ENCODE results near the gene TP53.

TP53 gene
- 42.0 to 48.9 reads per million in 2 donors for total RNA-seq

DNA sequence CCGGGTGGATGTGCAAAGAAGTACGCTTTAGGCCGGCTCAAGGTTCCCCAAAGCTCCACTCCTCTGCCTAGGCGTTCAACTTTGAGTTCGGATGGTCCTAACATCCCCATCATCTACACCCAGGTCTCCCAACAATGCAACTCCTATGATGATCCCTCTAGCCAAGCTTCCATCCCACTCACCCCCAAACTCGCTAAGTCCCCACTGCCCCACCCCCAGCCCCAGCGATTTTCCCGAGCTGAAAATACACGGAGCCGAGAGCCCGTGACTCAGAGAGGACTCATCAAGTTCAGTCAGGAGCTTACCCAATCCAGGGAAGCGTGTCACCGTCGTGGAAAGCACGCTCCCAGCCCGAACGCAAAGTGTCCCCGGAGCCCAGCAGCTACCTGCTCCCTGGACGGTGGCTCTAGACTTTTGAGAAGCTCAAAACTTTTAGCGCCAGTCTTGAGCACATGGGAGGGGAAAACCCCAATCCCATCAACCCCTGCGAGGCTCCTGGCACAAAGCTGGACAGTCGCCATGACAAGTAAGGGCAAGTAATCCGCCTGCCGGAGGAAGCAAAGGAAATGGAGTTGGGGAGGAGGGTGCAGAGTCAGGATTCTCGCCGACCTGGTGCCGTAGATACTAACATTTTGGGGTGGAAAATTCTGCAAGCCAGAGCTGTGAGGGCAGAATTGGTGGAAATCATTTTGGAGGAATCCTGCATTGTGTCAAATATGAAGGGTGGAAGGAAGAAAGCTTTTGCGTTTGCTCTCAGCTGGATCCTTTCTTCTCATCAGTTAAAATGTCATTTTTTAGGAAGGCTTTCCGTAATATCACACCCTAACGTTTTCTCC lies at the start of gene TP53:
Gene TP53, minus strand, starts transcription at position 419 of the 836 bp plus-strand sequence. CDS start 10,896 bp downstream, outside the sequence.
- no peak for DNase-seq

DNA sequence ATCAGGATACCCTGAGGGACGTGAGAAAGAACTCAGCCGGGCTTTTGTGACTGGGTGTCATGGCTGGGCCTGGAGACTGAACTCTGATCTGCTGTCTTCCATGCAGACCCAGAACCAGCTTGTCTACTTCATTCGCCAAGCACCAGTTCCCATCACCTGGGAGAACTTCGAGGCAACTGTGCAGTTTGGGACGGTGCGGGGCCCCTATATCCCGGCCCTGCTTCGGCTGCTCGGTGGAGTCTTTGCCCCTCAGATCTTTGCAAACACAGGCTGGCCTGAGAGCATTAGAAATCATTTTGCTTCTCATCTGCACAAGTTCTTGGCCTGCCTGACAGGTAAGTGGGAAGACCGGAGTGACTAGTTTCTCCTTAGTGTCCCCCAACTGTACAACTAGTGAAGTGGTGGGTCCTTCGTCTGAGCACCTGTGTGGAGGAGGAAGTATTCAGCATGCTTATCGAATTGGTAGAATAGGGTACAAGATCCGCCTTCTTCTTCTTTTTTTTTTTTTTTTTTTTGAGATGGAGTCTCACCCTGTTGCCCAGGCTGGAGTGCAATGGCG lies 45.8 kb upstream of the TP53 start:
- no peak for DNase-seq

DNA sequence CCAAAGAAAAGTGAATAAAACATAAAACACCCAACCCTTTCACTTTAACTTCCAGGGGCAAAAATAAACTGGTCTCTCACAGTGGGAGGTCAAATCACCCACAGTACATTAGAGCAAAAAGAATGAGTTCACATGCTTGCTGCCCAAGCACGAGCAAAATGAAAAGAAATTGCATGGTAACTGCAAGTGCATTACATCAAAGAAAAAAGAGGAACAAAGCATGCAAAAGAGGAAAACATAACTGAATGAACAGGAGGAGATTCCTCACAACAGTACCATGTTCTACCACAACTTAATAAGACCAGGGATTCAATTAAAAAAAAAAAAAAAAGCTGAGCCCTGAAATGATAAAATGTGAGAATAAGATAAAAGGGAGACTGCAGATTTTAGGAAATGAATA lies 42.5 kb upstream of the TP53 start:
- no peak for DNase-seq

DNA sequence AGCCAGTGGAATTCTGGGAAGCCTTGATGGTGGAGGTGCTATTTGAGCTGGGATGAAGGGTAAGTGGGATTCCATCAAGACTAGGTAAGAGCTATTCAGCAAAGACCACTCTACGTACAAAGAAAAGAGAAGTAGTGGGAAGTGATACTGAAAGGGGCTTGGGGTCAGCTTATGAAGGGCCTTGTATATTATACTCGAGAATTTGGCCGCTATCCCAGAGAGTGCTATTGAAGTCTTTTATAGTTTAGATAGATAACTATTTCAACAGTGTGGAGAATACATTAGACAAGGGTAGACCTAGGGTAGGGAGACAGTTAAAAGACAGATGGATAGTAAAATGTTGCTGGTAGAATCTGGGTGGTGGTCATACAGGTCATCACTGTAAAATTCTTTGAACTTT lies 40.6 kb upstream of the TP53 start:
- no peak for DNase-seq

DNA sequence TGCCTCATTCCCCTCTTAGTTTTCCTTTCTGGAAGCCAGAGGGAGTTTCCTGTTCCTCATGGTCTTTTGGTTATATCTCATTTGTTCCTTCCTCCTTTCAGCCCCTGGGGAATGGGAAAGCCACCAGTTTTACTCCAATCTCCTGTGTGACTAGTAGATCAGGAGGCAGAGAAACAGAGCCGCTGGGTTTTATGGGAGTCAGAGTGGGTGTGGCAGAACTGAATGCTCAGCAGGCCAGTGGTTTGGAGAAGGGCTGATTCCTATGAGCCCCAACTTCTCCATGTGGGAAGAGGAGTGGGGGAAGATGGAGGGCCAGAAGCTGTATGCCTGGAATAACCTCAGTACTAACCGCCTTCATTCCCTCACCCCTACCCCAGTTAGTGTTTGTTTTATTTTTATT lies 34.3 kb upstream of the TP53 start:
- no peak for DNase-seq

DNA sequence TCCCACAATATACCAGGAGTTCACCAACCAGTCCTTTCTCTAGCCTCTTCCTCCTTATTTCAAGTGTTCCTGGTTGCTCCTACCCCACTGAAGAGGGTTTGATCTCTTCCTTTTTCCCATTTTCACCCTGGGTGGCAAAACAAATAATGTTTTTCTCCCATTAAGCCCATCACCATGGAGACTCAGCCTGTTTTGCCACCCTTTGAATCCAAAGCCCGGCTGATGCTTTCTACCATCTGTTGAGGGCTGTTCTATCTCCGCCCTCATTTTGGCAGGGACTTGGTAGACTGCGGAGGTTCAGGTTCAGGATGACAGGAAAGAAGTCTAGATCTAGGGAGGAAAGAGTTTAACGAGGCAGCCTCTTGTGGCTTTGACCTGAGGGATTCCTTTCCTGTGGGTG lies 32.8 kb upstream of the TP53 start:
- no peak for DNase-seq

DNA sequence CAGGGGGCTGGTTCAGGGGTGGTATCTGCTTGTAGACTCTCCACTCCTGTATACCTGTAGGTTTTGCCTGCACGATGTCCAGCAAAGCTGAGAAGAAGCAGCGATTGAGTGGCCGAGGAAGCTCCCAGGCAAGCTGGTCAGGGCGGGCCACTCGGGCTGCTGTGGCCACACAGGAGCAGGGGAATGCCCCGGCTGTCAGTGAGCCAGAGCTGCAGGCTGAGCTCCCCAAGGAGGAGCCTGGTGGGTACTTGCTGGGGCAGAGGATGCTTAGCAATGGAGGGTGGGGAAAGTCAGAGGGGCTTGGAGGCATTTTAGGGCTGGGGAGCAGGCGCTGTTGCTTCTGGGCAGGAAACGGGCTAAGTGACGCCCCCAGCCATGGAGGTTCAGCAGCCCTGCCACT lies 32.4 kb upstream of the TP53 start:
- DNase-seq, result no peak

DNA sequence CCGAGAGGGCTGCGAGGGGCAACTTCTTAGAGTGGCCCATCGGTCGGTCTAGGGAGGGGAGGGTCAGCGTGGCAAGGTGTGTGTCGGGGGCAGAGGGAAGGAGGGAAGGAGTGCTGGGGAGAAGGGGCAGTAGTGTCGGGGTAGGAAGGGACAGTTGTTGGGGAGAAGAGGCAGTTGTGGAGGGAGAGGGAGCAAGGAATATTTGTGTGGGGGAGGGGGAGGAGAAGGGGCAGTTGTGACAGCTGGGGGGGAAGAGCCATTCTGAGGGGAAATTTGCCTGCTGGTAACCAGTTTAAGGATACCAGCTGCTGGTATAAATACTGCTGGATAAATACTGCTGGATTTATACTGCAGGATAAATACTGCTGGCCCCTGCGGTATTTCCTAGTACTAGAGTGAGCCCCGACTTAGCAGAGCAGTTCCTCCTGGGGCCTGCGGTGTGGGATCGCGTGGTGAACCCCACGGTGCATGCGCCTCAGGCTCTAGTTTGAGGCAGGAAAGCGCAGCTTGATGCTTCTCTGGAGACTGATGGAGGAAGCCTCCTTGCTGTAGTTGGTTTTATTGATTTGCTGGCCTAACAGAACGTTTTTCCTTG lies 30.6 kb upstream of the TP53 start:
- no peak for DNase-seq

DNA sequence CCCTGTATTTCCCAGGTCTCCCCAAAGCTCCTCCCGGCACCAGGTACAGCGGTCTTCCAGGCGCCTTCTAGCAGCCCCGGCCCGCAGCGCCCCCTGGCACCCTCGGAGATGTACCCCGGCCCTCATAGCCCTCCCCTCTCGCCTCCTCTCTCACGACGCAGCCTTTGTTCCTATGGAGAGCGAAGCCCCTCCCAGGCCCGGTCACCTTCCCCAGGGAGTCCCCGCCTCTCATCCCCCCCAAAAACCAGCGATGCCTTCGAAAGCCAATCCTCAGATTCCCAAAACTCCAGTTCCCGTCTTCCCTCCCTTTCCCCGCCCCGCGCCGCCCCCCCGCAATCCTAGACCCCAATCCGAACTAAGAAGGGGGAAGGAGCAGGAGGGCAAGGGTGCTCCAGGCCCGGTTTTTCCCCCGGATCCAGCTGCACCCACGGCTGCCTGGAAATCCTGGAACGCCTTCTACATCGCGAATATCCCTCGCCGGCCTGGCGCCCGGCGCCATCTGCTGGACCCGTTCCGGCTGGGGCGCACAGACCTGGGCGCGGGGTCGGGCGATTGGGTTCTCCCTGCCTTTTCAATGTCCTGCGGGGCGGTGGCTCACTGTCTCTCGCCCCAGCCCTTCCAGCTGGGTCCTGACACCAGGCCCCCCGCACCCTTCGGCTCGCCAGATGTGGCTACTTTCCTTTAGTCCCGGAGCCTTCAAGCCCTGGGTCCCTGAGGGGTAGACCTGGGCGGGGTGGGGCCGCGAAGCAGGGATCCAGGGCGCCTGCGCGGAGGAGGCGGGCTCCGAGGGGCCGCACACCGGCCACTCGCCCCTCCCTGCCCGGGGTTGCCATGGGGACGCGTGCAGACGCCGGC lies 29.8 kb upstream of the TP53 start, which contains the start of gene DNAH2:
Gene DNAH2, plus strand, starts transcription at position 844 of the 855 bp plus-strand sequence. CDS start 1,991 bp downstream, outside the sequence.
- no peak for DNase-seq

DNA sequence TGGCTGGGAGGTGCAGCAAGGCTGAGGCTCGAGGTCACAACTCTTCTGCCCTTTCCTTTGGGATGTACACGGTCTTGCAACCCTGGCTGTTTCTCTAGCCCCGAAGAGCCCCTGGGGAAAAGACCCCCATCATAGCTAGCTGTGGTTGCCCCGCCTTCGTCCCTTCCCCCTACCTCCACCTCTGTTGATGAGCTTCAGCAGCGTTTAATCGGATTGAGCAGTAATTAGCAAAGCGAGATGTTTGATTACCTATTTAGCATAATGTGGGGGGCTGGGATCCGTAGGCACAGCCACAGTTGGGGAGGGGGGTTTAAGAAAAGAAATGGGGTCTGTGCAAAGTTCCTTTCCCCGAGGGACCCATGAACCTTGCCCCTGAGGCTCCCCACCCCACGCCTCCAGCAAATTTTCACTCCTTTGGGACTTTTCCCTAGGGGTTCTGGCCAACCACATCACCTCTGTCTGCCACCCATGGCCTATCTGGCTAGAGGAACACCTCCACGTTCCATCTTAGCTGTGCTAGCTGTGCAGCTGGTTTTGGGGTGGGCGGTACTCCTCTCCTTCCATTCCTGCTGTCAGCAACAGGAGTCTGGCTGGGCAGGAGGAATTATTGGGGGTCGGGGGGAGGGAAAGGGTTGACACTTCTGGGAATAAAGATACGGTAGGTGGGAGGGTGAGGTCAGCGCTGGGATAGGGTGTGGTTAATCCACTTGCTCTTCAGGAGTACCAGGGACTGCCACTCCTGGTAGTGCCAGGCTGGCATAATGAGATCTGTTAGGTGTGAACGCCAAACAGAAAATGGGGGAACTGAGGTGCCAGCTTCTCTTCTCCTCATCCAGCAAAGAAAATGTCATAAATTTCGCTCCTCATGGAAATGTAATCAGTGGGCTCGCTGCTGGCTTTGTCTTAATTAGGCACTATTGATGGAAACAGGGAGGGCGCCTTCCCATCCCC lies 28.9 kb upstream of the TP53 start:
- DNase-seq, result no peak

DNA sequence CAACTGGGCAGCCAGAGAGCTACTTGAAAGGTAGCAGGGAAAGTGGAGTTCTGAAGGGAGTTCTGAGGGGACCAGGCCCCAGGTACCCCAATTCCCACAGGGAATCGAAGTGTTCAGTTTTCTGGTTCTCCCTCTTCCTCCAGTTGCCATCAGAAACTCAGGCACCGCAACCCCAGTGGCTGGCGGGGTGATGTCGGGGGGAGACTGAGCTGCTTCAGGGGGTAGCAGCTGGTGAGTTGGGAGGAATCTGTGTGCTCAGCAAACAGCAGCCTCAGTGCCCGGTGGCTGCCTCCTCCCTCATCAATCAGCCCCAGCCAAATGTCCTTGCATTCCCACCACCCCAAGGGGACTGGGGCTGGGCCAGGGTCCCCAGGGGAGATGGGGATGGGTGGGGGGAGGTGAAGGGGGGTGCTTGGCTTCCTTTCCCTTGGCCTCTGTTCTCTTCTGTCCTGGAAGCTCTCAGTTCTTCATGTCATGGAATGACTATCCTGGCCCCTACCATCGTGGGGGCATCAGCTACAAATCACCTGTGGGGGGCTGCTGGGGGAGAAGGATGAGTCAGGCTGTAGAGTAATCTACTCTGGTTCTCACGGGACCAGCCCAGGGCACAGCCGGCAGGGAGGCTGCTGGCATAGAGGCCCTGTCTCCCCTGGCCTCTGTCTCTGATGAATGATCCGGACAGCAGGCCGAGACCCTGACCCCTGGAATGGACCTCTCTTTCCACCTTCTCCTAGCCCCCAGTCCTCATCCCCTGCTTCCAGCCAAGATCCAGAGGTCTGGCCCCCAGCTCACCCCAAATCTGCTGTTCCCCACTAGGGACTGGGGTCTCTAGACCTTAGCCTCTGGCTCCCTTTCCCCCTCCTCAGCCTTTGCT lies 27.7 kb upstream of the TP53 start:
- DNase-seq, result no peak

DNA sequence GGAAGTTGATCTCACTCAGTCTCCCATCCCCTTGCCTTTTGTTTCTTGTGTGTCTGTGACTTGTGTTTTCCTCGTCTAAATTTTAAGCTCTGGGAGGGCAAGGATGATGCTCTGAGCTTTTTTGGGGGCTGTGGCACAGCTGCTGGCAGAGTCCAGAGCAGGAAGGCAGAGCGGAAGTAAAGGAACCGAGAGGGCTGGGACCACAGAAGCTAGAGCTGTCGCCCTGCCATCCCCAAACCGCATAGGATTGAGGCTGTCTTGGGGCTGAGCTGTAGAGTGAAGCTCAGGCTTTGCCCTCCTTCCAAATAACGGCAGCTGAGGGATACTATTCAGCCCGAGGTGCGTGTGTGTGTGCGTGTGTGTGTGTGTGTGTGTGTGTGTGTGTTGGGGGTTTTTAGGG lies 26.5 kb upstream of the TP53 start:
- DNase-seq, result no peak

DNA sequence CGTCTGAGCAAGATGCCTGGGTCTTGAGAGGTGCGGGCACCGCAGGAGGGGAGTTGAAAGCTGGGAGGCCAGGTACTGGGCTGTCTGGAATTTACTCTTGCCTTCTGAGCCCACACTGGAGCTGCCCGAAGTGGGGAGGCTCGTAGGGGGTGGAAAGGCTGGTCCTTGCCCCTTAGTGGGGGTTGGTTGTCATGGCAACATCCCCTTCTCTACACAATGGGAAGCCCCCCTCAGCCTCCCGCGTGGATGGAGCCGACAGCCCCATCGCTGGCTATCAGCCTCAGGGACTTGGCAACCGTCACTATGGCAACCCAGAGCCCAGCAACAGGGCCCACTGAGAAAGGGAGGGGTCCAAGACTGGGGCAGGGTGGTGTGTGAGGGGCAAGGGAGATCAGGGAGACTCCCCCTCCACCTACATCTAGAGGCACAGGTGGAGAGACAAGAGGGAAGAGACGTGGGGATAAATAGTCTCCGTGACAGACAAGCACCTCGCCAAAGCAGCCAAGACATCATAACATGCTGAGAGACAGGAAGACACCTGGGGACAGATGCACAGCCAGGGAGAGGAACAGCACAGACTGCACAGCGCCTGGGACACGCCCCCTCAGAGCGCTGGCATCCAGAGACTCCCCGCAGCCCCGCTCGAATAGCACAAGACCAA lies 25.0 kb upstream of the TP53 start:
- no peak for DNase-seq

DNA sequence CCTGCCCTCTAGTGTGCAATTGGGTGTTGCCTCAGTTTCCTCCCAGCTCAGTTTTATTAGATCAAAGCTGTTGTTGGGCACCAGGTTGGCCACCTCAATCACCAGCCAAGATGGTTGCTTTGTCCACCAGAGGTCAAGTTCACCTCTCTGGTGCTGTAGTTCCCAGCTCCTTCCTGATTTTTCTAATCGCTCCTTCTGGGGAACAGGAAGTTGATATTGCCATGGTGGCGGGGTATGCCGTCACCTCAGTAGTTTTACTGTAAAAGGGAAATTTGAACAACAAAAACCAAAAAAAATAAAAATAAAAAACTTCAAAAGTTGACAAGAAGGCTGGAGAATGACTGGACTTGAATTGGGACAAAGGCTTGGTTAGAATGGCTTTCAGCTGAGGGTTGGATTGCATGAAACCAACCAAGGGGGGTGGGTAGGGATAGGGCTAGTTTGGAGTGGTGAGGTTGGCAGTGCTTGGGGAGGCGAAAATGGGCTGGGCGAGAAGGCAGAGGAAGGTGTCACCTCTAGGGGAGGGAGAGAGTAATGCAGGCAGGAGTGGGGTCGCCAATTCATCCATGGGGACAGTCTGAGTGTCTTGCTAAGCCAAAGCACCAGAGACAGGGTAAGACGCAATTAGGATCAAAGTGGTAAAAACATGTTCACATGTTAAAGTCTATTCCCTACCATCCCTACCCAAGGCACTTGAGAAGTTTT lies 23.9 kb upstream of the TP53 start:
- DNase-seq, result no peak

DNA sequence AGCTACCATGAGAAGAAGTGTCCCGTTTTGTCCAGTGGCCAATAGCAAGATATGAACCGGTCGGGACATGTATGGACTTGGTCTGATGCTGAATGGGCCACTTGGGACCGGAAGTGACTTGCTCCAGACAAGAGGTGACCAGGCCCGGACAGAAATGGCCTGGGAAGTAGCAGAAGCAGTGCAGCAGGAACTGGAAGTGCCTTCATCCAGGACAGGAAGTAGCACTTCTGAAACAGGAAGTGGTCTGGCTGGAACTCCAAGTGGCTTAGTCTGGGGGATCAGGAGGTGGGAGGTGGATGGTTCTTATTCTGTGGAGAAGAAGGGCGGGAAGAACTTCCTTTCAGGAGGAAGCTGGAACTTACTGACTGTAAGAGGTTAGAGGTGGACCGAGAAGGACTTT lies 23.0 kb upstream of the TP53 start:
- DNase-seq, result no peak

DNA sequence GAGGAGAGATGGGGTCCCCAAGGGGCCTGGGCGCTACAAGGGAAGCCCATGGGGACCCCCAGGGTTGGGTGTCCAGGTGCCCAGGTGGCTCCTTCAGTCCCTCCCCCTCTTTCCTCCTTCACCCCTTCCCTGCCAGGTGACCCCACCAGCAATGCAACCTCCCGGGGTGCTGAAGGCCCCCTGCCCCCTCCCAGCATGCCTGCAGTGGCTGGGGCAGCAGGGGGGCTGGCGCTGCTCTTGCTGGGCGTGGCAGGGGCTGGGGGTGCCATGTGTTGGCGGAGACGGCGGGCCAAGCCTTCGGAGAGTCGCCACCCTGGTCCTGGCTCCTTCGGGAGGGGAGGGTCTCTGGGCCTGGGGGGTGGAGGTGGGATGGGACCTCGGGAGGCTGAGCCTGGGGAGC lies 21.7 kb upstream of the TP53 start:
- DNase-seq, result no peak

DNA sequence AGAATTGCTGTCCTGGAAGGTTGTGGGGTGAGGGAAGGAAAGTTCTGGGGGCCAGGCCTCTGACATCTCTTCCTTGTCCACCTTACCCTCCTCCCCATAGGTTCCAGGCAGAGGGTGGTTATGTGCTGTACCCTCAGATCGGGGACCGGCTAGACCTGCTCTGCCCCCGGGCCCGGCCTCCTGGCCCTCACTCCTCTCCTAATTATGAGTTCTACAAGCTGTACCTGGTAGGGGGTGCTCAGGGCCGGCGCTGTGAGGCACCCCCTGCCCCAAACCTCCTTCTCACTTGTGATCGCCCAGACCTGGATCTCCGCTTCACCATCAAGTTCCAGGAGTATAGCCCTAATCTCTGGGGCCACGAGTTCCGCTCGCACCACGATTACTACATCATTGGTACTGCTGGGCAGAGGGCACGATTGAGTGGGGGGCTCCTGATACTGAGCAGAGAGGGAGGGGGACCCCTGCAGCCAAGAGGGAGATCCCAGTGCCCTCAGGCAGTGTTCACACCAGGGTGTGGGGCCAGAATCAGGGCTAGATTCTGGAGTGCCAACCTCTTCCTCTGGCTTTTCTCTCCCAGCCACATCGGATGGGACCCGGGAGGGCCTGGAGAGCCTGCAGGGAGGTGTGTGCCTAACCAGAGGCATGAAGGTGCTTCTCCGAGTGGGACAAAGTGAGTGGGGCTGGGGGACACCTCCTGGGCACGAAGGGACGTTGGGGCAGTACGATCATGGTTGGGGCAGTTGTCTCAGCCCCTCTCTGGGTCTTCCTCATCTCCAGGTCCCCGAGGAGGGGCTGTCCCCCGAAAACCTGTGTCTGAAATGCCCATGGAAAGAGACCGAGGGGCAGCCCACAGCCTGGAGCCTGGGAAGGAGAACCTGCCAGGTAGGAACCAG lies 20.8 kb upstream of the TP53 start:
- no peak for DNase-seq

DNA sequence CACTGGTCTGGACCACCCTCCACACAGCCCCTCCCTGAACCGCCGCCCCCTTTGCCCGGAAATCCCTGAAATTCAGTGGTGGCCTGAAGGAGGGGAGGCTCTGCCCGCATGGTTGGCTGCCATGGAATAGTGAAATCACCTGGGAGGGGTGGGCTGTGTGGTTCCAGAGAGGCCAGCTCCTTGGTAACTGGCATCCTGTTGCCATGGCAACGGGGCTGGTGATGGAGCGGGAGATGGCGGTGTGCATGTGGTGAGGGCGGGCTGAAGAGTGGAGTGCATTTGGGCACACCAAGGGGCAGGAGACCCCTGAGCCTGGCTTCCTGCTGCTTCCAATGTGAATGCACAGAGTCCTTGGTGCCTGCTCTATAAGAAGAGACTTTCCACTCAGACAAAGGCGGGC lies 20.2 kb upstream of the TP53 start:
- no peak for DNase-seq

All from activated gamma-delta T cell (primary cell).